Upper lobe of left lung (tissue), 4 donors: ENCODE results near the gene CALY.

Experiments
- CTCF ChIP-seq, 6 experiments: fragments of 450-650 bp in 4 of 6; fragments of 200-600 bp in 2 of 6; sonication (generic) in 2 of 6; IDR thresholded peaks; one replicate each; pipeline ENCODE4 v1.5.1; 2016 to 2019; ENCODE audit warnings: antibody characterized with exemption in 6 of 6
- EP300 ChIP-seq, 4 donors: sonication (generic); formaldehyde crosslinking; IDR thresholded peaks; one replicate each; pipeline ENCODE4 v1.5.1; 2017; ENCODE audit warnings: antibody characterized with exemption in 4 of 4, control low read depth in 2 of 4
- POLR2AphosphoS5 ChIP-seq, 2 donors: sonication (generic); formaldehyde crosslinking; IDR thresholded peaks; one replicate each; pipeline ENCODE4 v1.5.1; 2017; ENCODE audit warnings: antibody characterized with exemption in 2 of 2

- TF ChIP-seq POLR2AphosphoS5 (IDR thresholded peaks at IDR 0.05) (no peak), EP300 (IDR thresholded peaks at IDR 0.05) (no peak), CTCF (IDR thresholded peaks at IDR 0.05) (no peak)
These were observed 5.3 kb upstream of the CALY start for GRCh38 chr10:133341983-133342382.
